B cell (primary cell): Measurements from ENCODE around the gene OXCT1.

Experiments used
- EZH2 ChIP-seq: IDR thresholded peaks from 2 replicates; pipeline ENCODE4 v1.6.1; 2012; ENCODE audit warnings: borderline replicate concordance, low read depth, mild to moderate bottlenecking, moderate library complexity, low read length; ENCODE audit not compliant: insufficient read depth, poor library complexity, severe bottlenecking
- TF ChIP-seq, protein P1 (sequence below): fragments of 200-600 bp; IDR thresholded peaks from one replicate; pipeline ENCODE4 v1.8.0; 2022; ENCODE audit warnings: antibody characterized with exemption, mild to moderate bottlenecking

GRCh38 chr5:41870627-41871048 is 413 bp upstream of the OXCT1 start:
- TF ChIP-seq, protein P1, sequence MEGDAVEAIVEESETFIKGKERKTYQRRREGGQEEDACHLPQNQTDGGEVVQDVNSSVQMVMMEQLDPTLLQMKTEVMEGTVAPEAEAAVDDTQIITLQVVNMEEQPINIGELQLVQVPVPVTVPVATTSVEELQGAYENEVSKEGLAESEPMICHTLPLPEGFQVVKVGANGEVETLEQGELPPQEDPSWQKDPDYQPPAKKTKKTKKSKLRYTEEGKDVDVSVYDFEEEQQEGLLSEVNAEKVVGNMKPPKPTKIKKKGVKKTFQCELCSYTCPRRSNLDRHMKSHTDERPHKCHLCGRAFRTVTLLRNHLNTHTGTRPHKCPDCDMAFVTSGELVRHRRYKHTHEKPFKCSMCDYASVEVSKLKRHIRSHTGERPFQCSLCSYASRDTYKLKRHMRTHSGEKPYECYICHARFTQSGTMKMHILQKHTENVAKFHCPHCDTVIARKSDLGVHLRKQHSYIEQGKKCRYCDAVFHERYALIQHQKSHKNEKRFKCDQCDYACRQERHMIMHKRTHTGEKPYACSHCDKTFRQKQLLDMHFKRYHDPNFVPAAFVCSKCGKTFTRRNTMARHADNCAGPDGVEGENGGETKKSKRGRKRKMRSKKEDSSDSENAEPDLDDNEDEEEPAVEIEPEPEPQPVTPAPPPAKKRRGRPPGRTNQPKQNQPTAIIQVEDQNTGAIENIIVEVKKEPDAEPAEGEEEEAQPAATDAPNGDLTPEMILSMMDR, result no peak
- no peak for TF ChIP-seq EZH2
